Panc1 (cell line): ENCODE measurements around the gene CUL1.

Source experiments
- CTCF ChIP-seq: fragments of 450-650 bp; IDR thresholded peaks from 2 replicates; pipeline ENCODE4 v1.5.1; 2017; ENCODE audit warnings: mild to moderate bottlenecking
- REST ChIP-seq, 2 experiments: IDR thresholded peaks; 2 replicates each; pipeline ENCODE4 v1.6.1; 2011 to 2012; ENCODE audit warnings: low read depth in 2 of 2, control low read depth in 1 of 2, low read length in 1 of 2, mild to moderate bottlenecking in 1 of 2, moderate library complexity in 1 of 2; ENCODE audit not compliant: insufficient read depth in 1 of 2

- no peak for TF ChIP-seq CTCF
- no peak for TF ChIP-seq REST (IDR thresholded peaks at IDR 0.05; ENCODE audit: insufficient read depth in 1 of 2, low read depth in 2 of 2, low read length in 1 of 2)
Measured at GRCh38 chr7:148746135-148746534, 47.4 kb downstream of the CUL1 start.
